HG03460 (cell line): ENCODE measurements around the gene NUDT4.
"Not testable (repeated sequence)": the region's sequence is repeated elsewhere in the genome, so short reads cannot be mapped to it uniquely, and the experiment has no call there.

Source experiments
- ATAC-seq: cut with Tn5 transposase; IDR thresholded peaks from one replicate; pipeline ENCODE4 v1.9.1; 2021; ENCODE audit not compliant: unreplicated experiment

The NUDT4 gene

DNA sequence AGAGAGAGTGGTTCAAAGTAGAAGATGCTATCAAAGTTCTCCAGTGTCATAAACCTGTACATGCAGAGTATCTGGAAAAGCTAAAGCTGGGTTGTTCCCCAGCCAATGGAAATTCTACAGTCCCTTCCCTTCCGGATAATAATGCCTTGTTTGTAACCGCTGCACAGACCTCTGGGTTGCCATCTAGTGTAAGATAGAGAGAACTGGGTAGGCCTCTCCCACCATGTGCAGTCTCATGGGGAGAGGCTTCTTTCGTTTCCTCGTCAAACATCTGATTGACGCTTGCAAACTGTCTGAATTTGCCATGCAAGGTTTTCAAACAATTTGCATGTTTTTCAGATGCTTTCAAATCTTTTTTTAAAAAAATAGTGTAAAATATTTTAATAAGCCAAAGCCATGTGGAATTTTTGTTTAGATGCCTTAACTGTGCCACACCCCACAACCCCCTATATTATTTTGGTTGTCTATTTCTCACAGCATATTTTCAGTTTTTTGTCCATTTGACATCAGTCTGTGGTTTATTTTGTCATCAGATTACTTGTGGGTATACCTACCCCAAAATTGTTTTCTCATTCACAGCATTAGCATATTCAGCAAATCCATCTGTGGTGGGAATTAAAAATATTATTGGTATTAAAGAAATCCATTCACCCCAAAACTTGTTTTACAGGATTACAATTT is 21.6 kb downstream of the NUDT4 start:
- ATAC-seq, result peak; percentile 82

DNA sequence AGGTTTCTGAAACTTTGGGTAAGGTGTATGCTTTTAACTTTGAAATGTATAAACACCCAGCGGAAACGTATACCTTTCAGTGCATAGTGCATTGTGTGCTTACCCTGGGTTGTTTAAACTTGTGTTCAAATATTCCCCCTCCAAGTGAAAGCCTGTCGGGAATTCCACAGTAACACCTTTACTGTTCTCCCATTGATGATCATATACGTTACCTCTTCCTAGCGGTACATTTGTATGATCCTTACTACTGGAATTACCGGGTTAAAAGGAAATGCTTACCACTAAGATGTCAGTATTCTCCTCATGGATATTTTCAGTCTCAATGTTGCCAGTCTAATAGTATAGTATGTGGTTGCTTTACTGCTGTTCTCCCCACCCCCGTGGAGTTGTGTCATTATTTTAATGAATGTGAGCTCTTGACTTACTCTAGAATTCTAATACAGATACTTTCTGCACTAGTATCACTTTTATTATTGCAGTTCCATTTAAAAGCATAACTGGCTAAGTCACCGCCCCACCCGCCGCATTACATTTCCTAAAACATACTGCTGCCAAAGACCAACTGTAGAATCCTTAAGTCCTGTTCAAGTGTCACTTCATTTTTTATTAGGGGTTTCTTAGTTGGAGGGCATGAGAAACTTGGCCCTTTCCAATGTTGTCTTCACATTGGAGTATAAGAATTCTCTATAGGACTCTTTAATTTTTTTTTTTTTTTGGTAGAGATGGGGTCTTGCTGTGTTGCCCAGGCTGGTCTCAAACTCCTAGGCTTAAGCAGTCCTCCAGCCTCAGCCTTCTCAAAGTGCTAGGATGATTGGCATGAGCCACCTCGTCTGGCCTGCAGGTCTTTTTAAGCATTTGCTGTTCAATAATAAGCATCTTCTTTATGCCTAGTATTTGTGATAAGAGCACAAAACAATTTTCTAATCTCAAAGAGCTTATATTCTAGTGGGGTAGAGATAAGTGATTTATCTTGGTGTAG is 24.9 kb downstream of the NUDT4 start:
- no peak for ATAC-seq

DNA sequence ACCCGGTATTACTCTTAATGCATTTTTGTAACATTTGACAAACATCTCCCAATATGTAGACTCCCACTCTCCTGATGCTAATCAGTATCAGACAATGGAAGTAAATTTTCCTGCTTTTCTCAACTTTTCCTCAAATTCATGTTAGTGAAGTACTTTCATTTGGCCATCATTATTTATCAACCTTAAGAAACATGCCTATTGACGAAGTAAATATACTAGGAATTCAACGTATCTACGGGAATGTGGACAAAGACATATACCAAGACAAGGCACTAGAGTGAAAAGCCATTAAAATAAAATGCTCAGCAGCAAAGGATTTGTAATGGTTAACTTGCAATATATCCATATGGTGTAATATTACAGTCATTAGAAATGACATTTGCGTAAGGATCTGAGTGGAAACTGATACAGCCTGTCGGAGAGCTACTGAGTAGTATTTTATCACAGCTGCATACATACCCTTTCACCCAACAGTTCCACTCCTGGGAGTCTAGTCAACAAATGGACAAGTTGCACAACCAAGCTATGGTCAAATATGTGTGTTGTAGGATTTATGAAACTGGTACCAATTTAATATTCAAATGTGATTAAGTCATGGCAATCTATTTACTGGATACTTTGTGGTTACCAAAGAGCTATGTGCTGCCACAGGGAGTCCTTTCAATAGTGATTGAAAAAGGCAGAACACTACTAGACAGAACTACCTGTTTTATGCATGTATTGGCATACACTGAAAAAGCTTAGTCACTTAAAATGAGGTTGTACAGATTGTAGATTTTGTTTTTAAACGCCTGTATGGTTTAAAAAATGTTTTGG is 26.5 kb downstream of the NUDT4 start:
- no peak for ATAC-seq

DNA sequence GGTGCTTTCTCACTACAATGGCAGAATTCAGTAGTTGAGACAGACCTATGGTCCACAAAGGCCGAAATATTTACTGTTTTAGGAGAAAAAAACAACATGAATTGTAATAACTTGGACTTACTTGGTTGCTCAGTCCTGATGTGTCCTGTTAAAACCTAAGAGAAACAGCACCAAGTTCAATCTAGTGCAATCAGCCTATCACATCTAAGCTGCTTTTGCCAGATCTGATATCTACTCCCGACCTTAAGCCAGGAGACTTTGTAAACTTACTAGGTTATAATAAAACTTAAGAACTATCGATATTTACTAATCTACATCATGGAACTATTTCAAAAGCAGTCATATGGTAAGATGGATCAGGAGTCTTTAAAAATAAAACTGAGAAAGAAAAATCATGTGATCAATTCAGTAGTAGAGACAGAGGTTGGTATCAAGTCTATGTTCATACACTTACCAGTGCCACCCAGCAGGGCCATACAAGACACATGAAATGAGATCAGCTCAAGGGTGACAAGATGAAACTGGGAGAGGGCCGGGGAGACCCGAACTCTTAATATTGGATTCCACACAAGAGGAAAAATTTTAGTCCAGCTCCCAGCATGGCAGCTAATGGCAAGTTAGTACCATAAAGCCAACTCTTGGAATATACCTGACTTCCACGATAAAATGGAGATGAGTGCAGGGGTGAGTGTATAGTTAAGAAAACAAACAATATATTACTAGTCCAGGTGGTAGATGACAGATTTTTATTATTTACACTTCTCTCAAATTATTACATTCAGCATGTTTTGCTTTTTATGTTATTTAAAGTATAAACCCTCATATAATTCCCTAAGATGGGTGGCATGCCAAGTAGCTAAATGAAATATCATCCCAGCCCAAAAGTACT is 27.5 kb downstream of the NUDT4 start:
- ATAC-seq, result no peak

DNA sequence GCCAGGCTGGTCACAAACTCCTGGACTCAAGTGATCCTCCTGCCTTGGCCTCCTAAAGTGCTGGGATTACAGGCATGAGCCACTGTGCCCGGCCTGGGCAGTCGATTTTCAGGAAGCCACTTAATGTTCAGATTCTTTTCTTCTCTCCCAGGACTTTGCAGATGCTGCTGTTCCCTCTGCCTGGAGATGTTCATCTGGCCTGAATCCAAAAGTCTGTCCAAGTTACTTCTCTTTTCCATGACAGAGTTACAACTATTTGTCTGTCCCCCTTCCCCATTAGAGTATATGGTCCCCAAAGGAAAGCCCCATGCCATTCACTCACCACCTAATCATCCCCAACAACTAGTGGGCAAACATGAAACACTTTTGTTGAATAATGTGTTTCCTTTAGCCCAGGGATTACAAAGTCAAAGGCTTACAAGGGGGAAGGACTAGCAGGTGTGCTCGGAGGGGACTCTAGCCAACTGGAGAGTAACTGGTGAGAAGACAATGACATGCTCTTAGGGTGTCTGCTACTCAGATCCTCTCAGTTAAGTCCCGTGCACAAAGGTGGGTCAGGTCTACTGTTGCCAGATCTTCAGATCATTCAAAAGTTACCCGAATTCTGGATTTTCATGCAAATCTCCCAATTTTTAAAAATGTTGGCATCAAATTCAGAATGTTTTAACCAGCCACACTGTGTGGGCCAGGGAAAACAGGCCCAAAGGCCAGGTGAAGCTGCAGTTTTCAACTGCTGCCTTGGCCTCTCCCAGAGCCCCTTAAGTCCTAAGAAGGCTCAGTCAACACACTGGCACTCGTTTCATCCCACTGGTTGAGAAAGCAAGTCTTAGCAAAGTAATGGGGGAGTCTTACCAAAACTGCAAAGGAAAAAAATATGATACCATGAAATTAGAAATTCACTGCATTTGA is 29.6 kb downstream of the NUDT4 start:
- no peak for ATAC-seq

DNA sequence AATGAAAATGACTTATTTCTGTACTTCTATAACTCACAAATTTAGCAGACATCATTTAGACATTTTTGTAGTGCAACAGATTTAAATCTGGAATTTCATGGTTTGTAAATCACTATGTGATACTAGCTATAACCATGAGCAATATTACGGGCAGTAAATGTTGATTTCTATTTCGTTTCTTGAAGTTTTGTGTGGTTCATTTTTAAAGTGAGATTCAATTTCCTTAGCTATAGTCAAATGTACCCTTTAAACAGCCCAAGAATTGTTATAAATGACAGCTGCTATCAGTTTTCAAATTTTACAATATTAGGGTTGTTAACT is 30.2 kb downstream of the NUDT4 start:
- no peak for ATAC-seq

DNA sequence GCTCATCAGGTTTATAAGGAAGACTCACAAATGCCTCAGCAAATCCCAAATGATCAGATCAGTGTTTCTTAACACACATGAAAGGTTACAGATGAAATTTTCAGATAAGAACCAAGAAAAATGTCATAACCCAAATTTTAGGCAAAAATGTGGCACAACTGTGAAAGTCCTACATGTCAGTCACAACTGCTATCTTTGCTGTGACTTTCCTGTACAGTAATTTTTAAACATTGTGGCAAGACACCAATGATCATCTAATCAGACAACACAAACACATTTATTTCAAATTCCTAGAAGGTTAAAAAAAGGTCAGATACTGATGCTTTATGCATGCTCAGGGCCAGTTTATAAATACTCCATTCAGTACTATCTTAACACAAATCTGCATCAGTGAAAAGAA is 31.1 kb downstream of the NUDT4 start:
- ATAC-seq, result no peak

DNA sequence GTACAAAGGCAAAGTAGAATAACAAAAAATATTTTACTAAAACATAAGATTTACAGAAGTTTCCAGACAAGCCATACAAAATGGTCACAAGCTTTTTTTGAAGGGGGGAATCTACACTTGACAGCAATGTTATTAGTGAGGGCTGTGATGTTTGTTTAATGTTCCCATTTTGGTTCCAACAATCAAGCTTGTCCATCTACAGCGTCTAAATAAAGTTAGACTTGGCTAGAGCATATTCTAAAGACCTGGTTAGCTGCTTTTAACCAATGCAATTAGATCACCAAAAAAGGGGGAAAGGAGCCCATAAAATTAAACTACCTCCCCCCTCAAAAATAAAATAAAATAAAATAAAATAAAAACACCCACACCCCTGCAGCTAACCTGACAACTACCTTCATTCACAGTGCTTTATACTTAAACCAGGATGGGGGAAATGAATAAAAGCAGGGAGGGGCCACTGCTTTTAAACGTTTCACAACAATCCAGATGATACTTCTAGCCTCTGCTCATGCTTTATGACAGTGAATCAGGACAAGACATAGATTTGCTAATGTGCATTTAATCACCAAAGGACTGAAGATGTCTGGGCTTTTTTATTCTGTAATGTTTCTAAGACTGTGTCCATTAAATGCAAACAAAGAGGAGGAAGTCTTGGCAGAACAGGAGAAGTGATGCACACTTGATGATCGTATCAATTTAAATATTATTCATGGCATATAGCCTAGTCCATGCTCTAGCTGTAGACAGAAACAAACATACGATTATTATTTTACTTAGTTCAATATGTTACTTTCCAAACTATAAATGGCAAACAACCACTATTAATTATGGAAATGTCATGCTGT is 31.8 kb downstream of the NUDT4 start:
- ATAC-seq, result not testable (repeated sequence)

DNA sequence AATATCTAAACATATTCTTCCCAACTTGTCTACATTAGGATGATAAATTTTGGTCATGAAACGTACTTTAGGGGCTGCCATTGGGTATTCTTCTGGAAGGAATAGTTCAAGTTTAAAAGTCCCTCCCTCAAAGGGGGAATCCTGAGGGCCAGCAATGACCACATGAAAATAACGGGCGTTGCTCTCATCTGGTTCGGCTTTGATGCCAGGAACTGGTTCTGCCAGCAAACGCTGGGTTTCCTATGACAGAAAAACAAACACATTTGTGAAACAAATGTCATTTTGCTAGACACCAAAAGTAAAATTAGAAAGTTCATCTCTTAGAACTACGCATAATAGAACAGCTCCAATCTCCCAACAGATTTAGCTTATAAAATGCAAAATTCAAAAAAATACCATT is 33.3 kb downstream of the NUDT4 start:
- ATAC-seq, result not testable (repeated sequence)

DNA sequence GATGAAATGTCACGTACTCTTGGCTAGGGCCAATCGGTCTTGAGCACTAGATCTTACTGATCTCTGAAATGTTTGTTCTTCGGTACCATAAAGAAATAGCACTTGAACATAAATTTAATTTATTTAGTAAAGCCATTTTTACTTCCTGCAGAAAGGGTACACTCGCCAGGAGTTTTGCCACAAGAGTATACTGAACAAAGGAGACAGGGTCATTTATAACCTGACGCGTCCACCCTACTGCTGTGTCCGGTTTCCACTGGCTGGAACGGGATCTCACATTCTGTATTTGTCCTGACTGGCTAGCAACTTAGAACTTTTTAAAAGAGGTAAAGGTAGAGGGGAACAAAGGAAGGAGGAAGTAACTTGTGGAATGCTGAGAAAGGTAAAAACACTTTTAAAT is 34.7 kb downstream of the NUDT4 start:
- not testable (repeated sequence) for ATAC-seq

DNA sequence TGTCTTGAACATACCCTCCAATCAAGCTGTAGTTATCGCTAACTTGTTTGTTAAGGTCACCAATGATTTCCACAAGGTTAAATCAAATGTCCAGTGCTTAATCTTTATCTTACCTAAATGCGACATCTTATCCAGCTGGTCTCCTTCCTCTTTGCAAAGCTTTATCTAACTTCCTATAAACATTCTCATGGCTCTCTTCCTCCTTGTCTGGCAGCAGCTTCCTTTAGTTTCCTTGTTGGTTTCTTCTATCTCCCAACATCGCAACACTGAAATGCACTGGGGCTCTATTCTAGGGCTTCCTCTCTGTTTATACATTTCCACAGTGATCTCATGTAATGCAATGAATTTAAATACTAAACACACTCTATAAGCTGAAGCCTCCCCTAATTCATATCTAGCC is 35.3 kb downstream of the NUDT4 start:
- no peak for ATAC-seq

DNA sequence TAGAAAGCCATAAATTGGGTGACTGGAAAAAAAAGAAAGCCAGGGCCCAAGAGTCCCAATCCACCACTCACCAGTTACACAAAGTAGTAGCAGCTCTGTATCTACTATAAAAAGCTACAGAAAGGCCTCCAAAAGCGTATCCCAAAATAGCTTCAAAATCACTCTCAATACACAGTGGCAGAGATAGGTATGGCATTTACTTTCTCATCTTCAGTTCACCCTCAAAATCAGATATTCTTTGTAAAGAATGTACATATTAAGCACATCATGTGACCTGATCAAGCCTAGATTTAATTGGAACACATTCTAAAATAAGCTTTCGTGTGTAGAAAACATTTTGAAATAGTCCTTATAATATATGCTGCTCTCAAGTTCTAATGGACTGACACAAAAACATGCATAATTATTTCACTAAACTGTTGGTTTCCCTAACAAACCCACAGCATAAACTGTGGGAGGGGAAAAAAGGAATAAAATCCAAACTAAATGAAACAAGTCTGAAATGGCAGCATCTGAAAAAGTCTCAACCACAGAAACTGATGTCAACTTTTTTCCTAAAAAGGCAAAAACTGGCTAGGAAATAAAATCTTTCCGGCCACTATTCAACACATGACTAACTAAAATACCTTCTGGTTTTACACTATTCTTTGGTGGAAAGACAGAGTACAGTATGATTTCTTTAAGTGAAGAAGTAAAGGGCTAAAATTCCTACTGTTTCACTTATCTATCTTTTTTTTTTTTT is 38.2 kb downstream of the NUDT4 start:
- no peak for ATAC-seq

DNA sequence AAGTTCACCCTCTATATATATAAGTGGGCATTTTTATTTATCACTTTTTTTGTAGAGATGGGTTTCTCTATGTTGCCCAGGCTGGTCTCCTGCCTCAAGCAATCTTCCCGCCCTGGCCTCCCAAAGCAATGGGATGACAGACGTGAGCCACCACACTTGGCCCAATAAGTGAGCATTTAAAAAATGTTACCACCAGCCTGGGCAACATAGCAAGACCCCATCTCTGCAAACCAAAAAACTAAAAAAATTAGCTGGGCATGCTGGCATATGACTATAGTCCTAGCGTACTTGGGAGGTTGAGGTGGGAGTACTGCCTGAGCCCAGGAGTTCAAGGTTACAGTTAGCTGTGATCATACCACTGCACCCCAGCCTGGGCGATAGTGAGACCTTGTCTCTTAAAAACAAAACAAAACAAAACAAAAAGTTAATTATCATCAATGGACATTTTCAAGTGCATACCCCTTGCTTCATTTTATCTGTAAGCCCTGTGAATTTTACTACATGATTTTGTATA is 40.3 kb downstream of the NUDT4 start:
- ATAC-seq, result no peak

DNA sequence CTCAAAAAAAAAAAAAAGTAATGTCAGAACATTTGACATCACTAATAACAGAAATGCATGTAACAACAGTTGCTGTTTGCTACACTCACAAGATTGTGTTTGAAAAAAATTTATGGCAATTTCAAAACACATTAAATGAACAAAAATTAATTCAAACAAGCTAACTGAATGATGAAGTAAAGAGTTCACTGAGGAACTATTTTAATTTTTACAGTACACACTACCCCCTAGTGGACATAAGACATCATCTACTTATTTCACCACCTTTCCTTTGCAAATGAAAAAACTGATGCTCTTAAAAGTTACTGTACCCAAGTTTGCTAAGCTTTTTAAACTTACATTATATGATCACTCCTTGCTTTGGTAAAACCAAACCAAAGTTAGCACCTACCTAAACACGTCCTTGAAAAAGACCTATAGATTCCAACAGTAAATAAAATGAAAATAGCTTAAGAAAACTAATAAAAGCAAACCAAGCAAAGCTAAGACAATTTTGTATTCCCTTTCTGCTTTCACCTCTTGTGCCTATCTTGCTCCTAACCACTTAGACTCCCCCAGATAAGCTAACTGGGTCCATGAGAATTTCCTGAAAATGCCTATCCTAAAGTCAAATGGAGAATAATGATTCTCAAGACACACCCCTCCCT is 41.8 kb downstream of the NUDT4 start:
- no peak for ATAC-seq

DNA sequence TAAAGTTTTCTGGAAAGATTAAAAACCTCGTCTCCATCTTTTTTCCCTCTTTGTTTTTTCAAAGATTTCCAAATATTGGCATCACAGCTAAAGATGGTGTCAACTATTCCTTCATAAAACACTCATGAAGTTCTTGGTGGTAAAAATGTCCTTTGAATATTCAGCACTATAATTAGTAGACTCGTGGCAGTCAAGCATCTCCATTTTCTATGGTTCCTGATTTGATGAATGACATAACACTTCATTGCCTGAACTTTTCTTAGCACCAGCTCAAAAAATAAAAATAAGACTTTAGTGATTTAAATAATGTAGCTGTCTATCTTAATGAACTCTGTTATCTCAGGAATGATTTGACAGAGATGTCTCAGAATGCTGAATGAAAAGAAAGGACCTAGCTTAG is 44.3 kb downstream of the NUDT4 start:
- ATAC-seq, result no peak

DNA sequence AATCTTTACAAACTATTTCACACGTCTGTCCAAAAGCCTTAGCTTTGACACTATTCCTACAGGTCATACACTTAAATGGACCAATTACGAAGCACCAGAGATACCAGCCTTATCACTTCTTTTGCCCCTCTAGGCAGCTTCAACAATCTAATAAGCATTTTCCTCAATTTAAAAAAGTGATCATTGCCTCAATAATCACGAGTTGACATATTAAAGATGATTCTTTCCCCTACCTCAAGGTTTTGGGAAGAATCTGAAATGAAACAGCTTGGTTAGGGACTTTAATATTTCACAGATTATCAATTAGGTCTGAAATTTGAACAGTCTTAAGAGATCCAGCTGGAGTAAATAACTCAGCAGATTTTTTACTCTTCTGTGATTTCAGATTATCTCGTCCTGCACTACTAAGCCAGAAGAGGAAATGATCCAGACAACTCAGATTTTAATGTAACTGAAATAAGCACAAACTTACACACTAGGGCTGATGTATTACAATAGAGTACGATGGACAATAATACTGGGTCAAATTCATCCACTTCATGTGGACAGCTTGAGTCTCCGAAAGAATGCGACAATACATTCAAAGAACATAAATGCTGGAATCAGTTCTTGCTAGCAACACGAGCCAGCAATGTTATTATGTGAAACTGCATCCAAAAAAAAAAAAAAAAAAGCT is 48.1 kb downstream of the NUDT4 start:
- no peak for ATAC-seq

DNA sequence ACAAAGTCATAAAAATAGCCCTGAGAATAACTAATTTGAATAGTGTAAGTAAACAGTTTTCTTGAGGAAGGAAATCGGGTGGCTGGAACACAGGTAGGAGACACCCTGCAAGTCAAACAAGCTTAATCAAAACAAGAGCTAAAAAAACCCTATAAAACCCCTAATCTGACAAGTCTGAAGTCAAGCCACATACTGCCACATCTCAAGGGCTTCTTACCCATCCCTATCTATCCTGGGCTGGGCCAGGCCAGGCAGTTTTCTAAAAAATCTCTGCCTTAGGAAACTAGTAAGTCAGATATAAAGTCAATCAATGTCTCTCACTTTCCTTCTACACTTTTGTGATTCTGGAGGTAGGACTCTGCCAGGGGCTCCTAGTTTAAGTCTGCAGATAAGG is 48.7 kb downstream of the NUDT4 start:
- ATAC-seq, result no peak
